Effector memory CD8-positive, alpha-beta T cell (primary cell): ENCODE measurements around the gene HORMAD2.
"Not testable (repeated sequence)": the region's sequence is repeated elsewhere in the genome, so short reads cannot be mapped to it uniquely, and the experiment has no call there.

Source experiments
- ATAC-seq: fragments of 150-1000 bp; cut with Tn5 transposase; replicated peaks from 2 replicates; pipeline ENCODE4 v1.10.0; 2021; ENCODE audit warnings: mild to moderate bottlenecking, moderate library complexity
- DNase-seq, 3 experiments: peaks; one replicate each; pipeline ENCODE4 v3.0.0; 2021
- H3K27ac Mint-ChIP-seq, 2 donors: one replicate each; pipeline ENCODE4 v1.8.0; 2022; ENCODE audit warnings: mild to moderate bottlenecking in 2 of 2, mixed read lengths in 2 of 2, moderate library complexity in 2 of 2
- H3K27me3 Mint-ChIP-seq, 2 donors: one replicate each; pipeline ENCODE4 v1.8.0; 2022; ENCODE audit warnings: mixed read lengths in 2 of 2
- H3K36me3 Mint-ChIP-seq: one replicate; pipeline ENCODE4 v1.8.0; 2022; ENCODE audit warnings: mild to moderate bottlenecking, moderate library complexity, mixed read lengths; ENCODE audit not compliant: insufficient read depth
- H3K4me1 Mint-ChIP-seq, 2 donors: one replicate each; pipeline ENCODE4 v1.8.0; 2022; ENCODE audit warnings: low read depth in 2 of 2, mixed read lengths in 2 of 2
- H3K4me3 Mint-ChIP-seq, 2 donors: one replicate each; pipeline ENCODE4 v1.8.0; 2022; ENCODE audit warnings: mild to moderate bottlenecking in 2 of 2, mixed read lengths in 2 of 2, moderate library complexity in 2 of 2
- H3K9me3 Mint-ChIP-seq, 2 donors: one replicate each; pipeline ENCODE4 v1.8.0; 2022; ENCODE audit warnings: mixed read lengths in 2 of 2

The HORMAD2 gene

DNA sequence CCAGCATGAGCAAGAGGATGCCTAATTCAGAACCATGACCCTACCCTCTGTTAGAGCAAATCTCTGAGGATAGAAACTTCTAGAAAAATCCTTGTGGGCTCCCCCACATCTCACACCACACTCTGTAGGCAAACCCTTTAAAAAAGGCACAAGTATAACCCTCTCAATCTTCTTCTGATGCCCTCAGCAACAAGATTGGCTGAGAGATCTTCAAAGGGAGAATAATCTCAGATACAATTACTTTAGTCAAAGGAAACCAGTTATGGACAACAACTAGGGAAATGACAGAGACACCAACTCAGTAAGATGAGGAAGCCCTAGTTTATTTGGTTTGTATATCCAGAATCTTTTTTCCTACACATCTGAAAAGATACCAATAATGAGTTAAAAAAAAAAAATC lies 117.1 kb downstream of the HORMAD2 start:
- Mint-ChIP-seq H3K27me3 (no peaks in the 10 kb centered on the region), H3K27ac (peak overlapping the region; percentile 36 to 41), H3K9me3 (no peaks in the 10 kb centered on the region), H3K4me3 (no peak overlapping the region), H3K4me1 (peaks cover 12 to 14% of the 10 kb centered on the region in 2 donors), H3K36me3 (no peaks in the 10 kb centered on the region)
- ATAC-seq (no peak), DNase-seq (no peak)

DNA sequence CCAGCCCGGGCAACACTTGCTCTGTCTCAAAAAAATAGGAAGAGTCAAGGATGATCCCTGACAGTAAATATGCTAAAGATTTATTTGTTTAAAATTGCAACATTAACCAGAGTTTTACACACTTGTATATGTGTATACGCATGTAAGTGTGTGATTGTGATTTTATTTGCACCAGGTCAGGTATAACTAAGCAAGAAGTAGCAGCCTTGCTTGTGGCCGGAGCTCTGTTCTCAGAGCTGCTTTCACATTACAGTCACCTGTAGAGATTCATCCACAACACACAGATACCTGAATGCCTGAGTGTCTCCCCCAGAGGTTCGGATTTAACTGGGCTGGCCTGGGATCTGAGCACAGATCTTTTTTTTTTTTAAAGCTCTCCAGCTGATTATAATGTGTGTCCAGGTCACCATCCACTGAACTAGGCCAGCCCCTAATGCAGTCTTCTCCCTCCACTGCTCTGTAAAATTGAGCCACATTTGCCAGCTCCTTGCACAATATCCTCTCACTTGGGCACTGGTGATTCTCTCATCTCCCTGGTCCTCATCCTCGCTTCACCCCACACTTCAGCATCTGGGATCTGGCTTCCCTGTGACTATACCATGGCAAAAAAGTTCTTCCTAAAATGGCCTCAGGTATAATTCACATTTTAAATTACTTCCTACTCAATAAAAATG lies 118.0 kb downstream of the HORMAD2 start:
- Mint-ChIP-seq H3K27me3 (no peaks in the 10 kb centered on the region), H3K4me3 (no peak overlapping the region), H3K27ac (no peak overlapping the region), H3K36me3 (no peaks in the 10 kb centered on the region), H3K4me1 (peaks cover 9 to 12% of the 10 kb centered on the region in 2 donors), H3K9me3 (no peaks in the 10 kb centered on the region)
- DNase-seq (no peak), ATAC-seq (no peak)

DNA sequence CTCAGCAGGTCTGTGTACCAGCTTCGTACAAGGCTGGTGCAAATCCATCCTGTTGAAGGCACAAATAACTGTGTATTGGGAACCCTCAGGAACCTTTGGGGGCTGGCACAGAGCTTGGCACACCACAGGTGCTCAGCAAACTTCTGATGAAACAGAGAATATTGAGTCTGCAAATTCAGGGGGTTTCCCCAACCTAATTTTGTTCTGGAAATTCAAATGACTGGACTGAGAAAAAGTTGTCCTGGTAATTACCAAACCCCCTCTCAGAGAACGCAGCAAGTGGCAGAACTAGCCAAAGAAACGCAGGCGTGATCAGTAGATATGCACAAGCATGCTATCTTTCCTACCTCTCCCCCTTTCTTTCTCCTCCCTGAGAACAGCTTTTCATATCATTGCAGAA lies 118.7 kb downstream of the HORMAD2 start:
- Mint-ChIP-seq H3K4me3 (no peak overlapping the region), H3K9me3 (no peaks in the 10 kb centered on the region), H3K4me1 (peaks cover 9 to 12% of the 10 kb centered on the region in 2 donors), H3K27ac (no peak overlapping the region), H3K36me3 (no peaks in the 10 kb centered on the region), H3K27me3 (no peaks in the 10 kb centered on the region)
- no peak for ATAC-seq
- DNase-seq, result no peak

DNA sequence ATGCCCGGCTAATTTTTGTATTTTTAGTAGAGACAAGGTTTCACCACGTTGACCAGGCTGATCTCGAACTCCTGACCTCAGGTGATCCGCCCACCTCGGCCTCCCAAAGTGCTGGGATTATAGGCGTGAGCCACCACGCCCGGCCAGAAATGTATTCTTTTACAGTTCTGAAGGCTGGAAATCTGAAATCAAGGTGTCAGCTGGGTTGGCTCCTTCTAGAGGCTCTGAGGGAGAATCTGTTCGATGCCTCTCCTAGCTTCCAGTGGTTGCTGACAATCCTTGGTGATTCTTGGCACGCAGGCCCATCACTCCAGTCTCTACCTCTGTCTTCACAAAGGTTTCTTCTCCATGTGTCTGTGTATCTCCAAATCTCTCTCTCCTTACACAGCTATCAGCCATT lies 120.6 kb downstream of the HORMAD2 start:
- H3K4me1 Mint-ChIP-seq, DNase-seq, H3K9me3 Mint-ChIP-seq, H3K36me3 Mint-ChIP-seq, H3K4me3 Mint-ChIP-seq, ATAC-seq, H3K27me3 Mint-ChIP-seq, H3K27ac Mint-ChIP-seq: not testable (repeated sequence)

DNA sequence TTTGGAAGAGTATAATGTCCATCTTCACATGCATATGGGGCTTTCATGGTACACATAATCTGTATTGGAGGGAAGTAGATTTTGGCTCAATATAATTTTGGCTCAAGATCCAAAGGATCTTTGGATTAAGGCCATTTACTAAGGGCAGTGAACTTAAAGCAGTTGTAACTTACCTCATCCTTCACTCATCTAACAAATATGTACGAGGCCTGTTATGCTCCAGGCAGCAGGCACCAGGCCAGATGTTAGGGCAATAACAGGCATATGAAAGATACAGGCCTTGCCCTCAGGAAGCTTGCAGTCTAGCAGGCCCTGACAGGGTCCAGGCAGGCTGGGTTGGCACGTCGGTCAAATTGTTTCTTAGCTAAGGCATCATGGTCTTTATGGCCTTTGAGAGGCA lies 121.7 kb downstream of the HORMAD2 start:
- Mint-ChIP-seq H3K27ac (no peak overlapping the region), H3K4me3 (no peak overlapping the region), H3K27me3 (no peaks in the 10 kb centered on the region), H3K9me3 (no peaks in the 10 kb centered on the region), H3K4me1 (peaks cover 0 to 1% of the 10 kb centered on the region in 2 donors), H3K36me3 (no peaks in the 10 kb centered on the region)
- DNase-seq, result no peak
- ATAC-seq, result no peak

DNA sequence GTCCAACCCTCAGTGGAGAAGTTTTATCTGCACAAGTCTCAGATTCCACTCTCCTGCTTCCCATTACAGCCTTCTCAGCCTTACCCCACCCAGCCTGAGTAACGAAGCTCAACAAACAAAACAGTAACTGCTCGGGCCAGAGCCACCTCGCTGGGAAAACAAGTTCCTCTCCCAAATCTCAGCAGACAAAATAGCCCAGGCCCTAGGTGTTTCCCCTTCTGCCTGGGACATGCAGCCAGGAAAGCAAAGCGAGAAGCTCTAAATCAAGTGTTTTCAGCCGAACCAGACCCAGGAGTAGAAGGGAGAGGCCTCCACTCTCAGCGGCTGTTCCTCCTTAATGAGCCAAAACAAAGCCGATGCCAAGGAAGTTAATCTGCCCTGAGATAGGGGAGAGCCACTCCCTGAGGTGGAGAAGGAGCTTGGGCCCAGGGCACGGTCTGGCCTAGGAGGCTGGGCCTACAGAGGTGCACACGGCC lies 122.3 kb downstream of the HORMAD2 start:
- ATAC-seq, result no peak
- Mint-ChIP-seq H3K27ac (no peak overlapping the region), H3K4me3 (no peak overlapping the region), H3K4me1 (peaks cover 0 to 1% of the 10 kb centered on the region in 2 donors), H3K27me3 (no peaks in the 10 kb centered on the region), H3K36me3 (no peaks in the 10 kb centered on the region), H3K9me3 (no peaks in the 10 kb centered on the region)
- no peak for DNase-seq

DNA sequence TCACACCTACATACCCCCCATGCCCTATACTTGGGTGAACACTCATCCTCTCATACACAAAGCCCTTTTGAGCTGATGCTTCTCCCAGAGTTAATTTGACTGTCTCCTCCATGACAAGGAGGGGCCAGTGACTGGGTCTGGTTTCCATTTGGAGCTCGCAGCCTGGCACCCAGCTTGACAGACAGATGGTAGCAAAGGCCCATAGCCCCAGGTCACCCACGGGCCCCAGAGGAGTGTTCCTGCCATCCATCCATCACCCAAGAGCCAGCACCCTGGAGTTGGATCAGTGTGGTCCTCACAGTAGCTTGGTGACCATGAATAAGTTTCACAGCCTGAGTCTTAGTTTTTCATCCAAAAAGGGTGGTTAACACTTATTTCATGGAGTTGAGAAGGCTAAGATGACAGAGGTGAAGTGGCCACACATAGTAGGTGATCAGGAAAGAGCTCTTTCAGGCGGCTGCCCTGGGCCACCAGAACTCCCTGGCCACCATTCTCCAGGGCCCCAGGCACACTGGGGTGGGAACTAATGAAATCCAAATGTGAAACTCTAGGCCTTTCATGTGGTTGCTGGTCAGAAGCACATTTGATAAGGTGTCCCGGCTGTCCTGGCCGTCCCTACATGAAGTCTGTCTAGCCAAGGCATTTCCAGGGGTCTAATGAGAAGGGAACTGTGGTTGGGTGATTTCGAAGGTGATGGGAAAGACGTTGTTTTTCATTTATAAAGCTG lies 123.9 kb downstream of the HORMAD2 start:
- no peak overlapping the region for H3K27ac Mint-ChIP-seq
- peaks cover 0 to 1% of the 10 kb centered on the region in 2 donors for H3K4me1 Mint-ChIP-seq
- no peaks in the 10 kb centered on the region for H3K27me3 Mint-ChIP-seq
- DNase-seq (no peak), ATAC-seq (no peak)
- H3K36me3 Mint-ChIP-seq, result no peaks in the 10 kb centered on the region
- no peaks in the 10 kb centered on the region for H3K9me3 Mint-ChIP-seq
- H3K4me3 Mint-ChIP-seq, result no peak overlapping the region

DNA sequence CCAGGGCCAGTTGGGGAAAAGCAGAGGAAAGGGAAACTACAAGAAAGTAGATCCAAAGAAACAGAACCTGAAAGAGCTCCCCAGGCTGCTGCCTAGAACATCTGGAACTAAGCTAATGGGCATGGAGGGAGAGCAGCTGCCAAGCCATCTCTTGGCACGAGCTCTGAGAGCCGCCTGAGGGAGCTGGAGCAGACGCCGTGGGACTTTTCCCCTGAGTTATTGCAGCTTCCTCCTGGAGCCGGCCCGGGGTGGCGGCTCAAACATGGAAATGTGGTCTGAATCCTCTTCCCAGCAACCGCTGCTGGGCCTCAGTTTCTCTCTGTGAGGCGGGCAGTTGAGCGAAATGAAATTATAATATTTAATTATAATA lies 124.5 kb downstream of the HORMAD2 start:
- H3K4me1 Mint-ChIP-seq, result peaks cover 0 to 1% of the 10 kb centered on the region in 2 donors
- ATAC-seq, result no peak

DNA sequence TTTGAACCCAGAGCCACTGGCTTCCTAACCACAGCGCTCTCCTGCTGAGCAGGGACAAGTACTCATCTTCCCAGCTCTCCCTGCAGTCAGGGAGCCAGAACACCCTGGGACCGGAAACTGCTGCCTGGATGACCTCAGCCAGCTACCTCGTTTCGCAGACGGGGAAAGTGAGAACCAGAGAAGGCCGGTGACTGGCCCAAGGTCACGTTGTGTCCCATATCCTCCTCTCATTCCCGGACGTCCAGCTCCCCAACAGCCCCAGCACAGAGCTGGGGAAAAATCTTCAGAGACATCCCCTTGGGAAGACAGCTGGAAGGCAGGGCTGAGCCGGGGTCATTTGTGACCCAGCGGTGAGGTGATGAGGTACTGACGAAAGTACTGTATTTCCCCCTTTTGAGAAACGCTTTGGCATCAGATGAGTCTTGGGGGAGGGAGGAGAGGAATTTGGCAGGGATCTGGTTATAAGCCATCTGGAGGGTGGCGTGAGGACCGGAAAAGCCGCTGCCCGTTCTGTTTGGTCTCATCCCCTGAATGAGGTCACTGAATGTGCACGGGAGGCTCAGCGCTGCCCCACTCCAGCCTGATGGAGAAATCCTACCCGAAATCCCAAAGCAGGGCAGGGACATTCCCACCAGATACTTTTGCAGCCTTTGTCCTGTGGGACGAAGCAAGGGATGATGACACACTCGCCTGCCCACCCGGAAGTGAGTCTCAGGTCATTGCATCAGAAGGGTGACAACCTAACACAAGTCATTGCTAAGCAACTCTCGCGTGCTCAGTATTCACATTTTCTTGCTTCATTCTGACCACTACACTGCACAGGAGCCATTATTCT lies 125.2 kb downstream of the HORMAD2 start:
- Mint-ChIP-seq H3K36me3 (no peaks in the 10 kb centered on the region), H3K4me1 (peaks cover 0 to 1% of the 10 kb centered on the region in 2 donors), H3K4me3 (no peak overlapping the region), H3K9me3 (no peaks in the 10 kb centered on the region), H3K27me3 (no peaks in the 10 kb centered on the region), H3K27ac (no peak overlapping the region)
- DNase-seq (no peak), ATAC-seq (no peak)

More for the DNA sequence above, 124.5 kb downstream of the HORMAD2 start:
- no peak for DNase-seq
- Mint-ChIP-seq H3K9me3 (no peaks in the 10 kb centered on the region), H3K27me3 (no peaks in the 10 kb centered on the region), H3K27ac (no peak overlapping the region), H3K4me3 (no peak overlapping the region), H3K36me3 (no peaks in the 10 kb centered on the region)

DNA sequence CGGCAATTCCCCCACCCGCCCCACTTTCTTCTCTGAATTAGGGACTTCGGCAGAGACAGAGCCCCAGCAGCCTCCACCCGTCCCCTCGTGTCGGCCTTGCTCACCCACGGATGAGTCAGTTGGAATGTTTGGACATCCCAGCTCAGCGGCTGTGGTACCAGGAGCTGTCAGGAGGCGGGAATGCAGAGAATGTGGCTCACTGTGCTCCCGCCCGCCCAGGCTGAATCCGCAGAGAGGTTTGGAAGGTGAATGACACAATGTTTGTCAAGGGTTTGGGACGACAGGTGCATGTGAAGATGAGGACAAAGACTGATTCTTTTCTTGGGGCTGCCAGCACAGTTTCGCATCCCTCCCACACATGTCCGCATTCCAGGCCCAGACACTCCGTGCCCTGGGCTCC lies 126.7 kb downstream of the HORMAD2 start:
- ATAC-seq (no peak), DNase-seq (no peak)
- H3K4me3 Mint-ChIP-seq, result no peak overlapping the region
- H3K36me3 Mint-ChIP-seq, result no peaks in the 10 kb centered on the region
- H3K27me3 Mint-ChIP-seq, result no peaks in the 10 kb centered on the region
- no peak overlapping the region for H3K27ac Mint-ChIP-seq
- H3K4me1 Mint-ChIP-seq, result peaks cover 0 to 1% of the 10 kb centered on the region in 2 donors
- H3K9me3 Mint-ChIP-seq, result no peaks in the 10 kb centered on the region

DNA sequence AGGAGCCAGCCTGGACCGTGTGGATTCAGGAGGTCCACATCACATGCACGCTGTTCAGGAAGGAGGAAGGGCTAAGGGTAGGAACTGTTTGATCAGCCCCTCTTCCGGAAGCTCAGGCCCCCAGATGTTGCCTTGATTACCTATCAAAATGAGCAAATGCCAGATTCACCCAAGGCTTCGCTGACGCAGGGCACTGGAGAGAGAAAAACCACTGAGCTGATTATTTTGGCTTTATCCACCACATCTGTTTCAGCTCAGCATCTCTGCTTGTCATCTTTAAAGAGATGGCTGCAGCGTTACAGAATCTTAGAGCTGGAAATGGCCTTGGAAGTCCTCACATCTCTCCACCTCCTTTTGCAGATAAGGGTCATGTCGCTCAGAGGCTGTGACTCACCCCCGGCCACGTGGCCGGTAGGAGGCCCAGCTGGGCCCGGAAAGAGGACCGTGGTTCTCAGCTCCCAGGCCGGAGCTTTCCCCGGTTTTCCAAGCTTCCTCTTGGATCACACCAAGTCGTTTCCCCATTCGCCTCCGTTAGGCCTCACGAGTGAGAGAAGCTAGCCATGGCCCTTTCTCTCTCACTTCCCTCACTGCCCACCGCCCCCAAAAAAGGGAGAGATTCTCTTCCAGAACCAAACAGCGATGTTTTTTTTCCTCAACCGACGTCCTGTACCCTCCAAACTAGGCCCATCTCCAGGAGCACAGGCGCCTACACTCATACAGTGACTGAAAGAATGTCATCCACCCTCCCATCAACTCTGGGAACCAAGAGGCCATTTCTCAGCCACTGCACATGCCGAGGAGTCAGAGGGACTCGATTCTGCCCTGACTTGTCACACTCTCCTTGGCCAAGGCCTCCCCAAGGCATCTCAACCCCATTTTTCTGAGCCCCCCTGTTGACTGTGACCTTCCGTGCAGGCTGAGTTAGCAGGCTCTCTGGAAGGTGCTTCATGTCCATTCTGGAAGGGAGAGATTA lies 128.7 kb downstream of the HORMAD2 start:
- Mint-ChIP-seq H3K9me3 (no peaks in the 10 kb centered on the region), H3K36me3 (no peaks in the 10 kb centered on the region), H3K4me1 (peaks cover 7 to 11% of the 10 kb centered on the region in 2 donors), H3K27me3 (no peaks in the 10 kb centered on the region), H3K4me3 (no peak overlapping the region), H3K27ac (peak overlapping the region in 1 of 2 donors; percentile 49)
- ATAC-seq, result no peak
- no peak for DNase-seq

DNA sequence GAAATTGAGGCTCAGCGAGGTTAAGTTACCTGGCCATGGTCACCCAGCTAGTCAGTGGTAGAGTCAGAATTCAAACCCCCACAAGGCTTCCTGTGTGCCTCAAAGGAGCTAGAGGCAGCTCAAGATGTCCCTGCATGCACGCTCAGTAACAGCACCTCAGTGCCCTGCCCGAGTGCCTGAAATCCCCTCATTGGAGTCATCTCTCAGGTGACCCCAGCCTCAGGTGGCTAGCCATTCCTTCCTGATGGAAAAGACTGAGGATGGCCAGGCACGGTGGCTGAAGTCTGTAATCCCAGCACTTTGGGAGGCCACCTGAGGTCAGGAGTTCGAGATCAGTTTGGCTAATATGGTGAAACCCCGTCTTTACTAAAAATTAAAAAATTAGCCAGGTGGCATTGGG lies 129.4 kb downstream of the HORMAD2 start:
- Mint-ChIP-seq H3K4me1 (peaks cover 7 to 11% of the 10 kb centered on the region in 2 donors), H3K4me3 (no peak overlapping the region), H3K9me3 (no peaks in the 10 kb centered on the region), H3K27ac (peak overlapping the region in 1 of 2 donors; percentile 49), H3K36me3 (no peaks in the 10 kb centered on the region), H3K27me3 (no peaks in the 10 kb centered on the region)
- DNase-seq, result no peak
- ATAC-seq, result no peak
